Ovary (tissue), 9 donors: ENCODE data around the gene CUEDC2. TPM values are rescaled to one million over a fixed set of nuclear protein-coding genes. Genes with fewer than 3 reads are reported as not detected.

ENCODE experiments used
- DNase-seq, 5 donors: peaks; one replicate each; pipeline ENCODE4 v3.0.0-alpha.2; 2019 to 2020
- H3K27ac ChIP-seq, 2 donors: fragments of 200-600 bp; one replicate each; pipeline versions ENCODE4 v1.5.1 to v1.8.0; 2019 to 2022
- H3K27me3 ChIP-seq: fragments of 200-600 bp; one replicate; pipeline ENCODE4 v1.8.0; 2022
- H3K36me3 ChIP-seq: fragments of 200-600 bp; sonication (generic); one replicate; pipeline ENCODE4 v1.5.1; 2019
- H3K4me1 ChIP-seq: one replicate; pipeline ENCODE4 v1.8.1; 2013; ENCODE audit warnings: mild to moderate bottlenecking, moderate library complexity; ENCODE audit not compliant: insufficient read depth
- H3K4me3 ChIP-seq: fragments of 200-600 bp; sonication (generic); one replicate; pipeline ENCODE4 v1.5.1; 2017
- H3K9me3 ChIP-seq, 2 donors: fragments of 200-600 bp in 1 of 2; sonication (generic) in 1 of 2; one replicate each; pipeline versions ENCODE4 v1.5.1 to v1.8.1; 2013 to 2019; ENCODE audit warnings: mild to moderate bottlenecking in 1 of 2, moderate library complexity in 1 of 2
- CTCF ChIP-seq, 3 donors: fragments of 450-650 bp in 2 of 3; fragments of 200-600 bp in 1 of 3; IDR thresholded peaks; one replicate each; pipeline versions ENCODE4 v1.5.1 to v1.8.0; 2016 to 2022; ENCODE audit warnings: antibody characterized with exemption in 3 of 3, mild to moderate bottlenecking in 1 of 3
- EP300 ChIP-seq: sonication (generic); formaldehyde crosslinking; IDR thresholded peaks from one replicate; pipeline ENCODE4 v1.6.1; 2017; ENCODE audit warnings: antibody characterized with exemption
- POLR2A ChIP-seq: fragments of 450-650 bp; IDR thresholded peaks from one replicate; pipeline ENCODE4 v1.6.1; 2017; ENCODE audit warnings: antibody characterized with exemption, mild to moderate bottlenecking, moderate library complexity
- WGBS, 3 donors: extraction: QIAGEN DNeasy Blood & Tissue Kit in 1 of 3; methylation state at CpG; one replicate each; pipeline versions ENCODE4 v1.1.5 to v1.1.7; 2013 to 2017; 5-methylcytosine and 5-hydroxymethylcytosine counted together
- intact Hi-C, 4 donors: fragments of 100-400 bp; cut with DNase I; formaldehyde crosslinking; loops; one replicate each; pipeline versions ENCODE4 v1.11.0 to v1.15.1; 2022 to 2023
- polyA plus RNA-seq, 2 donors: library from polyadenylated mRNA; stranded (reverse); fragments of 200-250 nt in 1 of 2; fragments of 350-450 nt in 1 of 2; fragmentation: Illumina TruSeq in 1 of 2; extraction: RNeasy Lipid Tissue Mini Kit (QIAGEN cat#74804) in 1 of 2; gene quantifications; one replicate each; pipeline ENCODE4 v1.2.3, GENCODE V29; 2013 to 2014
- total RNA-seq, 7 donors: library from RNA; depleted of rRNA in 2 of 7; stranded (reverse); fragments of >200 nt in 2 of 7; fragmentation: NEBNext Ultra II Directional in 3 of 7; extraction: Animal tissue kit (Norgen Biotek cat#: 25700) in 3 of 7; gene quantifications; one replicate each; pipeline versions ENCODE4 v1.1.0 to v1.2.4, GENCODE V29; 2016 to 2023
- donor health status: DM: no; HTN: no; CAD: no; lungs with moderate emphysema.
- donor health status: DM: no; HTN: no; CAD: no.
- donor health status: Bipolar disorder and iron deficiency.
- donor health status: DM: yes; HTN: yes; CAD: no.
- donor health status: DM: no; HTN: no; CAD: no.
- donor health status: DM: yes; HTN: yes; CAD: no.

The CUEDC2 gene
- total and polyA plus RNA-seq, 9 donors, result 34.7 to 76.5 (median 61.7) TPM

GRCh38 chr10:102462512-102463054 lies 30.2 kb upstream of the CUEDC2 start:
- H3K4me3 ChIP-seq, result no peak overlapping the region

GRCh38 chr10:102461187-102462054 lies 29.0 kb upstream of the CUEDC2 start:
- no peaks in the 10 kb centered on the region for H3K27me3 ChIP-seq
- no peaks in the 10 kb centered on the region for H3K36me3 ChIP-seq
- intact Hi-C loops, result no loop called here
- peak; percentile 93 to 97 (median 95) for DNase-seq
- 4 to 6% (median 4%) methylated on average over 53 to 54 of the region's 54 CpGs for WGBS, 3 donors
- peaks cover 4% of the 10 kb centered on the region for H3K4me1 ChIP-seq
- peak overlapping the region; percentile 51 for H3K4me3 ChIP-seq
- no peaks in the 10 kb centered on the region for H3K9me3 ChIP-seq
- TF ChIP-seq POLR2A, result no peak
- no peak for TF ChIP-seq CTCF (IDR thresholded peaks at IDR 0.05)
- TF ChIP-seq EP300, result no peak
- H3K27ac ChIP-seq, result no peak overlapping the region

More at GRCh38 chr10:102462512-102463054, 30.2 kb upstream of the CUEDC2 start:
- 68 to 76% (median 70%) methylated on average over 6 of the region's 6 CpGs for WGBS, 3 donors
- Histone ChIP-seq H3K4me1 (peaks cover 4% of the 10 kb centered on the region), H3K36me3 (no peaks in the 10 kb centered on the region), H3K27ac (no peak overlapping the region), H3K27me3 (no peaks in the 10 kb centered on the region), H3K9me3 (no peaks in the 10 kb centered on the region)
- DNase-seq, result no peak
- TF ChIP-seq CTCF (IDR thresholded peaks at IDR 0.05), result no peak
- TF ChIP-seq POLR2A, result no peak
- TF ChIP-seq EP300, result no peak
- intact Hi-C loops, result no loop called here

DNA sequence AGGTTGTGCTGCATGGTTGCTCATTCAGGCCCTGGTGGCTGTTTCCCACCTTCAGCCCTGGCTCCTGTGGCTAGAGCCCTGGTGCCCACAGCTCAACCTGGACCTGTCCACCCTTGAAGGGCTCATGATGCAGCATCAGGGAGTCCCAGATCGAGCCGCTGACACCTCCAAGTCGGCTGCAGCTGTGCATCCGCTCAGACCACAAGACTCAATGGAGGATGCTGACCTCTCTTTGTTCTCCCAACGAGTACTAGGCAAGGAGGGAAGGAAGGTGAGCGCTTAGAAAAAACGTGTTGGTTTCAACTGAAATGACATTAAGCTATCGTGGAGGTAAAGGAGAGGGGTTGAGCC lies 28.4 kb upstream of the CUEDC2 start:
- 15 to 30% (median 19%) methylated on average over 8 of the region's 8 CpGs for WGBS, 3 donors
- H3K27ac ChIP-seq, result no peak overlapping the region
- TF ChIP-seq CTCF (IDR thresholded peaks at IDR 0.05) (no peak), EP300 (no peak), POLR2A (no peak)
- no peak for DNase-seq
- H3K4me3 ChIP-seq, result peak overlapping the region; percentile 51
- H3K4me1 ChIP-seq, result peaks cover 4% of the 10 kb centered on the region
- no peaks in the 10 kb centered on the region for H3K27me3 ChIP-seq
- no peaks in the 10 kb centered on the region for H3K9me3 ChIP-seq
- no peaks in the 10 kb centered on the region for H3K36me3 ChIP-seq
- intact Hi-C loops, result no loop called here

DNA sequence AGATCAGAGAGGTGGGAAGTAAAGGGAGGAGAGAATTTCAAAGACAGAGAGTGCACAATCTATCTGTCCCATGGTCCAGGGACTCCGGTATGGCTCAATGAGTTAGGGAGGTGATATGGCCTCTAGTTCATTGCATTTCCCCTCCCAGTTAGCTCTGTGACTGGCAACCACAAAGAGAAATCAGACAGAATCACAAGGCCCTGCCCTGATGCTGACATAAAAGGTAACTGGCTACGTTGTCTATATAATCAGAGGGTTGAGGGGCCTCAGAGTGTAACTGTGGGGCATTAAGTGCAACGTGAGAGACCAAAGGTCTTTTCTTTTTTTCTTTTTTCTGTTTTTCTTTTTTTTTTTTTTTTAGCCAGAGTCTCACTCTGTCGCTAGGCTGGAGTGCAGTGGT lies 26.3 kb upstream of the CUEDC2 start:
- WGBS, 3 donors, result 64 to 80% (median 76%) methylated on average over 4 of the region's 4 CpGs
- Histone ChIP-seq H3K4me3 (no peak overlapping the region), H3K27me3 (no peaks in the 10 kb centered on the region), H3K27ac (no peak overlapping the region), H3K9me3 (no peaks in the 10 kb centered on the region), H3K4me1 (peaks cover 4% of the 10 kb centered on the region), H3K36me3 (no peaks in the 10 kb centered on the region)
- intact Hi-C loops, result no loop called here
- no peak for TF ChIP-seq EP300
- no peak for DNase-seq

- Histone ChIP-seq H3K4me3 (no peak overlapping the region), H3K27me3 (no peaks in the 10 kb centered on the region), H3K36me3 (no peaks in the 10 kb centered on the region), H3K9me3 (no peaks in the 10 kb centered on the region), H3K4me1 (peaks cover 4% of the 10 kb centered on the region), H3K27ac (no peak overlapping the region)
- WGBS, 3 donors, result 63 to 74% (median 67%) methylated on average over 9 of the region's 9 CpGs
- no peak for DNase-seq
- TF ChIP-seq CTCF (IDR thresholded peaks at IDR 0.05), result no peak
- TF ChIP-seq POLR2A, result no peak
- no peak for TF ChIP-seq EP300
- intact Hi-C loops, result no loop called here
Measured at GRCh38 chr10:102457591-102458150, 25.3 kb upstream of the CUEDC2 start.
